NCI-H526 (cell line): ENCODE results near the gene EYS.

ENCODE experiments used
- DNase-seq, 2 experiments: peaks; one replicate each; lab custom pipeline; 2025; lab: John Stamatoyannopoulos, UW

The EYS gene

DNA sequence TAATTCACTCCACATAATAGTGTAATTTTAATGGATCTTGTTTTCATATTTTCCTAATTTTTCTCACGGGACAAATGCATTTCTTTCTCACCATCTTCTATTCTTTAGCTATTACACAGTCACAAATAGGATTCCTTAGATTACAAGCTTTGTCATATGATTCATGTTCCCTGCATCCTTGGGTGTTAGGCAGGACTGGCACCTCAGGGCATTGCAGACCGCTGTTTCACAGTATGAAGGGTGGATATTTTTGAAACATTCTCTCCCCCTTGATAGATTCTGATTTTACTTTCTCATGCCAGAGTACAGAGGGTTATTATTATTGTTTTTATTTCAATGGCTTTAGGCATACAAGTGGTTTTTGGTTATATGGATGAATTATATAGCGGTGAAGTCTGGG, 1469.0 kb downstream of the EYS start:
- DNase-seq = no peak

DNA sequence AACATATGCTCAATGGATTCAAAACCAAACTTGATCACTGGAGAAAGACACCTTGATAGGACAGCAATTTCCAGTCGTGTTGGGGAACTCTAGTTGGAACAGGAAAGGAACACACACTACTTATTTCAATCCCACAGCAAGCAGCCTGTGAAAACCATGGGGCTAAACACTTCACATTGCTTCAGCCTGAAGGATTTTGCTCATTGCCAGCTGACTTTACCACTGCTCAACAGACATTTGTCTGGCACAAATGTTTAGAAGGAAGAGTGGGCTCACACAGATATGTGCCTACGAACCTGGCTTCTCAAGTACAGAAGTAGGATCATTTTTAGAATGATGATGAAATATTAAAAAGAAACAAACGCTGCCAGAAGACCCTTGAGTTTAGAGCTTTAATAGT, 1473.3 kb downstream of the EYS start:
- no peak for DNase-seq

DNA sequence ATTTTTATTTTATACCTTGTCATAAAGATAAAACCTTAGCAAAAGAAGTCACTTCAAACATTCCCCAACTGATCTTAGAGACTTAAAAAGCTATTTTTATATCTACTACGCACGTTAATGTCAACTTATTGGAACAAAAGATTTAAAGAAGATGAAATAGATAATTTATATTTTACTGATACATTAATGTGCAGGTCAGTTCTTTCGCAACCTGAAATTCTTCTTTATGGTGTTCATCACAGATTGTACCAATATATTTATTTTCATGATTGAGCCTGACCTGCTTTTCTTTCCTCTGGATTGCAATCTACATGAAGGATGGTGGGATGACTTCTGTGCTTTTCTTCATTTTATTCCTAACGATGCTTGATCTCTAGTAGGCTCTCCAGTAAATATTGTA, 1475.1 kb downstream of the EYS start:
- no peak for DNase-seq

DNA sequence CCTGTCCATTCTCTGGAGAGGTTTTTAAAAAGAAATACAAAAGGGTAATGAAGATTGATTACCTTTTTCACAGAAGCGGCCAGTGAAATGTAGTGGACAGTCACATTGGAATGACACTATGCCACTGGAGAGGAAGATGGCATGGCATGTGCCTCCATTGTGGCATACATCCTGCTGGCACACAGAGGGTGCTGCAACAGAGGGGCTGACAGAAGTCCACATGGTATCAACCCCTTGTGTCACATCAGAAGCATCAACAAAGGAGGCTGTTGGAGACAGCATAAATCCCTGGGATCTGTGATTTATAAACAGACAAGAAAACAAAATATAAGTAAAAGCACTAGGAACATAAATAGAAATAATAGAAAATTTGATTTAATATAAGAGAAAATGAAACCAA, 1476.5 kb downstream of the EYS start:
- no peak for DNase-seq

DNA sequence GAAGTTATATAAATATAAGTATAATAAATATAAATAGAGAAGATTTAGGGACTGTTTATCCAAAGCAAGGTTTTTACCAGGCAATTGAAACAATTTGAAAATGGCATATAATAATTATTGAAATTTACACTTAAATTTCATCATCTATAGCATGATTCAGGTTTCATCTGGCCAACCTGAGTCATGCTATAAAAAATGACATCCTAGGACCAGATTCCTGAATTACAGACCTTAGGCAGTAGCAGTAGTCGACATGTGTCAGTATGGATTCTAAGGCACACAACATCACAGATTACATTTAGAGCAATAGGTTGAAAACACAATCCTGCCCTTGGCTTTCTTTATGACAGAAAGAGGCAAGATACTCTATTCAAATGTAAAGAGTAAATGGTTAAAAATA, 1479.2 kb downstream of the EYS start:
- no peak for DNase-seq

DNA sequence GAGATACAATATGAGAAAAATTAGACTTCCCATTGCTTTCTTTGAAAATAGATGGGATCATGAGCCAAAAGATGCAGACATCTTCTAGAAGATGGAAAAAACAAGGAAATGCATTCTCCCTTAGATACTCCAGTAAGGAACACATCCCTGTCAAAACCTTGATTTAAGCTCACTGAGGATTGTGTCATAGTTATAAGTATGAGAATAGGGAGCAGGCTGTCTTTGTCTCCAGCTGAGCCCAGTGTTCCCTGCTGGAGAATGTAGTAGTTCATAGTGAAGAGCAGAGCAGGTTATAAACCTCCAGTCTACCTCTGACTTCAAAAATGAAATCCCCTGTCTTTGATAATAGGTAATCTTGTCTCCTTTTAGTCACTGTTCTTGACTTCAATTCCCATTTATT, 1481.5 kb downstream of the EYS start:
- DNase-seq = no peak

DNA sequence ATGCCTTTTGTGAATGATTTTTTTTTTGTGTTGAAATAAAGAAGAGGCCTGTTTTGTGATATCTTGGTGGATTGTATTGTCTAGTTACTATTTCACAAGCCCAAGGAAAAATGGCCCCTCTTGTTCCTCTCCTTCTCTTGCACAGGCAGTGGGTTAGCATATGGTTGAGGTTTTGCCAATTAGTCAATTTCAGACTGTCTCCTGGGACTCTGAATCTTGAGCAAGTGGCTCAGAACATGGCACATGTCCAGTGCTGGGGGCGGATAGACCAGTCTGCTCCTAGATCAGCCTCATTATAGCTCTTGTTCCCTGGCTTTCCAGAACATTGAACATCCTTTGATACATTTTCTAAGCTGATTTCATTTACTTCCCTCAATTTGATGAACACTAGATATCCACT, 1482.2 kb downstream of the EYS start:
- no peak for DNase-seq

DNA sequence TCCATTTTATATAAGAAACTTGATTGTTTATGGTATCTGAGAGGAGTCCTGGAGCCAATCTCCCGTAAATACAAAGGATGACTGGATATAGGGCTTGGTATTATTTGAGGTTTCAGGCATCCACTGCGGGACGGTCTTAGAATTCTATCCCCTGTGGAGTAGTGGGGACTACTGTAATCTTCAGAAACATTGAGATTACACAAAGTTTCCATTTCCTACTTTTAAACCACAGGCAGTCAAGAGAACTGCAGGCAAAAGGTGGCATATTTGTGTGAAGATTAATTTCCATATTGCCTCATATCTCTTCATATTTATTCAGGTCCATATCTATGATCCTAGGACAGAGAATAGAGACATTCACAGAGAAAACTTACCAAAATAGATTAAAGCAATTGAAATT, 1485.2 kb downstream of the EYS start:
- no peak for DNase-seq

DNA sequence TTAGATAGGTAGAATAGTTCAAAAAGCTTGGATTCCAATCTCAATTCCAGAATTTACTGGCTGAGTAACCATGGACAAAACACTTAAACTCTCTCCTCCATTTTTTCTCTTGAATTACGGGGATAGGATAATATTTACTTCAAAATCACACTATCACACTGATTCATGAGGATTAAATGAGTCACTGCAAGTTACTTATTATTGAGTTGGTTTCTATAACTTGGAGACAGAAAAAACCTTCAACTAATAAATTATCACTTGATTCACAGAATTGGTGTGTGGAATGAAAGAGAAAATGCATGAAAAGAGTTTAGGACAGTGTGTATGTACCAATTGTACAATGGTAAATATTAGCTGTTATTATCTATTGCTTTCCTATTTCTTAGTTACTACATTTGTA, 1486.2 kb downstream of the EYS start:
- DNase-seq = no peak

DNA sequence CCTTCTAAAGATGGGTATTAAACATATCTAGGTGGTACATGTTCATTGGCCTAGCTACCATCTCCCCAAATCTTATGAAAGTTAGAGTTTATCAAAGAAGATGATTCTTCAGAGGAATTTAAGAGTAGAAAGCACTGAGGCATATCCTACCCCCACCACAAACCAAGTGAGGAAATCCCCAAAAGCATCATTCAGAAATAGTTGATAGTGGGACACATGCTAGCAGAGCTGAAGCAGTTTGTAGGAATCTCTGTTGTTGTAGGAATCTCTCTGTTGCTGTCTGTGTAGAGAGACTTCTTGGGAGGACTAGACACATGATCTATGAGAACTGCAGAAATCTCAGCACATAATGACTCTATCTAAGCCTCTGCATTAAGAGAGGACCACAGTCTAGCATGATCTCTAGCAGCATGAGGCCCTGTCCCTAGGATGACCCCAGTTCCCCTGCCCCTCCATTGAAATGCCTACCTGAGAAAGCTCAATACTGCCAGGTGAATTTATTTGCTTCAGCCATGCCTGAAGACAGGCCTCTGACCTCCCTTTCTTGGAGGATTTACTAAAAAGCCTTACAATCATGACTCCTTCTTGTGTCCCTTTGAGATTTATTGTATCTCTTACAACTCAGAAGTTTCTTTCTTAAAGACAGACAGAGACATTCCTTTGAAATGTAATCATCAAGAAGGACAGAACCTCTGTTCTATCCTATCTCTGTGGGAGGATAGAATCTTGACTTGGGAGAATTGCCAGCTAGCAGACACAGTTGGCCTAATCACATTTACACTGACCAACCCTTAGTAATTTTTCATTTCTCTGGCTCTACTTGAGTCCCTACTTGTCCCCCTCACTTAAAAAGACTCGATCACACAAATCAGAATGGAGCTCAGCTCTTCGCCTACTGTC, 1489.1 kb downstream of the EYS start:
- DNase-seq = no peak

DNA sequence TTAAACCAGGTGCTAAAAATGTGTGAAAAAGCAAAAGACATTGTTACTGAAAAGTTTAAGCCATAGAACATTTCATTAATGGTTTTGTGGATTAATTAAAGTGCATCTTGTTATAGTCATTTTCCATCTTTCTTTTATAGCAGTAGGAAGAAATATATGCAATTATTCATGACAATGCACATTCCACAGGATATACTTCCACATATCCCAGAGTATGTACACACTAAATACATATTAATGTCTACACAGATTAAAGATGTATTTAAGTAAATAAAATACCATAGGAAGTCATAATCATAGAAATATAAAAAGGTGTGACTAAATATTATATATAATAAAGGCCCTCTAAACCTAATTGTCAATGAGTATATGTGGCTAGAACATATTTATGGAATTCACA, 1492.7 kb downstream of the EYS start:
- DNase-seq = no peak

DNA sequence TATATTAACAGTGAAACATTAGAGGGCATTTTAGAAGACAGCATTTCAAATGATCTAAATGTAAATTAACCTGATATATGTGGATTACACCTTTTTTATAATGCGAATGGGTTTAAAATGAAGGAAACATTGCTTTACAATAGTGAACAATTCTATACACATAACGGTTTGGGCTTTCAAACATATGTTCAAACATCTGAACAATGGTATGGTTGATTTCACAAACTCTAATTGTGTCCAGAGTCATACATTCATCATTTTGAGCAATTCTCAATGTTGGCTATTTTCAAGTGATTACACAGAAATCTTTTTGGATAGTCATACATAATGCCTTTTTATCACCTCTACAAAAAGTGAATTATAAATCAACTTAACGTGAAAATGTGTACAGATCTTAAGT, 1493.3 kb downstream of the EYS start:
- no peak for DNase-seq

DNA sequence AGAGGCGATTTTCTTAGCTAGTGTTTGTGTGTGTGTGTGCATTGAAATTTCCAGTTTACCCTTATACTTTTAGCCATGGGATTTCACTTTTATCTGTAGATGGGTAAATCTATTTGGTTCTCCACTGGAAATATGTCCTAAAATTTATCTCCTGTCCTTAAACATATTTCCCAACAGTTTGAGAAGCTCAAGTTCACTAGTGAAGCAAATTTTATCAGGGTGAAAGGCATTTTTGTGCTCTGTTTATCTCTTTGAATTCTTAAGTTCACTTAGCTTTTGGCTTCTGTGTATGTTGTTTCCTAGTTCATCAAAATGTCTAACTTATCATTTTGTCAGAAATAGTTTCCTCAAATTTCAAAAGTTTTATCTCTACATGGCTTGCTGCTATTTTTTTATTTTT, 1509.8 kb downstream of the EYS start:
- no peak for DNase-seq

DNA sequence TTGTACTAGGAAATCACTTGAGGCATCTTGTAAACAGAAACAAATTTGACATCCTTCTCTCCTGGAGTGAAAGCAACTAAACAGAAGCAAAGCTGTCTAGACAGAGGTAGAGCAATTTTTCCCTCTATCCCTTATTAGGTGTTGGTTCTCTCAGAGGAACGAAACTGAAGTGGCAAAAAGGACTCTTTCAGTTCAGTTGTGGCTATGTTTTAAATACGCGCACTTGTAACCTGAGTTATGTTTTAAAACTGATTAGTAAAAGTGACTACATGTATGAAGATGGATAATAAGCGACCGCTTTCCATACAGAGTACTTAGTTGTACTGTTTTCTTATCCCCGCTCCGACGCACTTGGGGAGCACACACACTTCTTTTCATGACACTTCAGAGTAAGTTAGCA, 1520.4 kb downstream of the EYS start:
- no peak for DNase-seq

DNA sequence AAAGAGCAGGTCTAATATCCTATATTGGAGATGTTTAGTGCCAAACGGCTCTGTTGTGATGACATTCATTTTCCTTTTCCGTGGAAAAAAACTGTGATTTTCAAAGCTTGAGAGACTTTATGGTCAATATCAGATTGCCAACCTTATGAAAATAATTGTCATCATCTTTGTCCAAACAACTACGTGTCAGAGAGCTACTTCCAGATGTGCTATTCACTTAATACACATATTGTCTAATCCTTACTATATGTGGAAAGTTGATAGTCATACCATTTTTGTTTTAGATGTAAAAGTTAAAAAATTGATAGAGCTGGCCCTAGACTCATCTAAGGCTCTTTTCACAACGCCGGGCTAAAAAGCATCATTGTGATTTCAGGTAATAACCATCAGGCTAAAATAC, 1521.4 kb downstream of the EYS start:
- DNase-seq = no peak

DNA sequence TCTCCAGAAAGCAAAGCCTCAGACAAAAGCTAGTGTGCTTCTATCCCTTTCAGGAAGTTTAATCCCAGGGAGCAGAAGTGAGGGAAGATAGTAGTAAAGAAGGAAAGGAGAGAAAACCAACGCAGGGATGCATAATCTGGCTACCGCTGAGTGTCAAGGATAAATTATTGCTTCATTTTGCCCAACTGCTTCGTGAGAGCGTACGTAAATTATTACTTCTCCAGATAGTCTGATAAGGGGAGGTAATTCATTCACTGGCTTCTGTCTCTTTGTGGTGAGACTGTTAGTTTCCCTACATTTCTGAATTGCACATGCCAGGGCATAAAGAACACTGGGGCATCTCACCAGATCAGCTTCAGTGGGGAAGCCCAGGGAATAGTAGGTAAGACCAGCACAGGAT, 1531.7 kb downstream of the EYS start:
- DNase-seq = no peak

DNA sequence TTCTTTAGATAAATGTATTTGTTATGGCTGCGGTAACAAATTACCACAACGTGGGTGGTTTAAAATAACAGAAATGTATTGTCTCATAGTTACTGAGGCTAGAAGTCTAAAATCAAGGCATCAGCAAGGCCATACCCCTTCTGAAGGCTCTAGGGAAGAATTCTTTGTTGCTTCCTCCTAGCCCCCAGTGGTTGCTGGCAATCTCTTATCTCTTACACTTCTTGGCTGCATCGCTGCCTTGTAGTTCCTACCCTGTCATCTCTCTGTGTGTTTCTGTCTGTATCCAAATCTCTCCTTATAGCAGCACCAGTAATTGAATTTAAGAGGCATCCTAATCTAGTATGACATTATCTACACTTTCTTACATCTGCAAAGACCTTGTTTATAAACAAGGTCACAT, 1536.7 kb downstream of the EYS start:
- DNase-seq = no peak

DNA sequence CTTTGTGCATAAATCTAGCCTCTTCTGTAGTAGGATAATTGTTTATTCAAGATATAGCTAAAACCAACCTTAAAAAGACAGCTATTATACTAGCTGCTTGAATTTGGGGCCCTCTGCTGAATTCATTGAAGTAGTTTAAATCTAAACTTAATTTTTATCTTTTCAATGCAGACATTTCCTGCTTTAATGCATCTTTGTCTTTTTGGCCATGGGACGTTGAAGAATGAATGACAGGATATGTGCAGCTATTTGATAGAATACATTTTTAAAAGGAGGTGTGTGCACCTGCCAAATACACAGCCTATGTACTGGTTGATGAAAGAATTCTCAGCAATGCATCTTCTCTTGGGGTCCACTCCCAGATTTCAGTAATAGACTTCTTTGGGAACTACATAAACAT, 1546.5 kb downstream of the EYS start:
- DNase-seq = no peak

DNA sequence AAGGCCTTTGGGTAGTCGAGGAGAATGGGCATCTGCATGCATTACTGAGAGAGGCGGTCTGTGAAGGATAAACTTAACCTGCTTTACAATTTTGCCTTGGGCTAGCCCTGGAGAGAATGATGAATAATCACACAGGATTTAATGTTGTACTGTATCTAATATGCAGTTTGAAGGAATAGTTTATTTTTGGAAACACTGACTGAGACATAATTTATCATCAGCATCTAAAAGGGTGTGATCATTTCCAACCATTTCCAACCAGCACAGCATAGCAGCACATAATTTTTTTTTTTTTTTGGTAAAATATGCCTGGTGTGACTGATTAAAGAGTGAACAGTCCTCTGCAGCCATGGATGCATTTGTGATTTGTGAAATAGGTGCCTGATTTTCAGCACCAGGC, 1552.0 kb downstream of the EYS start:
- DNase-seq = no peak

DNA sequence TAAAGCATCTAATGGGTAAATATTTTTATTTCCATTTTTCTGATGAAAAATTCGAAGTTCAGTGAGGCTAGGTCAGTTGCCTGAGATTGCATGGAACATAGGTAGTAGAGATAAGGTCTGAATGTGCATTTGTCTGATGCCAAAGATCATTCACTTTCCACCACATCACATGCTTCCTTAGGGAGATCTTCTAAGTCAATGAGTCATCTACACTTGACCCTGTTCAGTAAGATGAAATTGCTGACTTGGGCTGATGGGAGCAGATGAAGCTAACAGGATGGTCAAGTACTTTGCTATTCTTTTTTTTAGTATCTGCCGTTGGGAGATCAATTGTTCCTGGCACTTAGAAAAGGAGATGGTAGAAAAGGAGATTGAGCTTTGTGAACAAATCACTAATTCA, 1560.2 kb downstream of the EYS start:
- DNase-seq = no peak

DNA sequence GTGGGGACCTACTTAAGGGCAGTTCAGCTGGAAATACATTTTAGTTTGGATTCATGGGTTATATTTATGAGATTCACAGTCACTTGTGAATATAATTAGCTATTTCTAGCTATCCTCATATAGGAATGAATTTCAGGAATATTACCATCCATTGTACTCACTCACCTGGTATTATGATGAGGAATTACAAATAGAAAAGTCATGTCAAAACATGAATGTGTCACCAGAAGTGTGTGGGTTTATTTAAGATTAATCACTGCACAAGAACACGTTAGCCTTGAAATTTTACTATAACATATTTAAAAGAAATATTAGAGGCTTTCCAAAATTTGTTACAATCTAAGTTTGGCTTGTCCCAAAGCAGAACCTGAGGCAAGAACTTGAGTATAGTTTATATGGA, 1560.9 kb downstream of the EYS start:
- no peak for DNase-seq

DNA sequence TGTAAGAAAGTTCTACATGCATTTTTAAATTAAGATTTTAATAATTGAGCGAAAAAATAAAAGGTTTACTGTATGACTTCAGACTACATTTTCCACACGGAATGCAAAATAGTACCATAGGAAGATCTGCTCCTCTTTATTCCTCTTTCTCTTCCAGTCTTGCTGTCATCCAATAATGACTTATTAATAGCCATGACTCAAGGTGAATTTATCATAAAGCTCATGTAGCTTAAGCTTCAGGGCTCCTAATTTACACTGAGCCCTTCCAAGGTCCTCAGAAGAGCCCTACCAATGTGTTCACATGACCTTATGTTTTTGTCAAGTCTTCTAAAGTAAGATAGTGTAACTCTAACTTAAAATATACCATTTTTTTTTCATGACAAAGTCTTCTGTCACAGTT, 1561.4 kb downstream of the EYS start:
- DNase-seq = no peak

DNA sequence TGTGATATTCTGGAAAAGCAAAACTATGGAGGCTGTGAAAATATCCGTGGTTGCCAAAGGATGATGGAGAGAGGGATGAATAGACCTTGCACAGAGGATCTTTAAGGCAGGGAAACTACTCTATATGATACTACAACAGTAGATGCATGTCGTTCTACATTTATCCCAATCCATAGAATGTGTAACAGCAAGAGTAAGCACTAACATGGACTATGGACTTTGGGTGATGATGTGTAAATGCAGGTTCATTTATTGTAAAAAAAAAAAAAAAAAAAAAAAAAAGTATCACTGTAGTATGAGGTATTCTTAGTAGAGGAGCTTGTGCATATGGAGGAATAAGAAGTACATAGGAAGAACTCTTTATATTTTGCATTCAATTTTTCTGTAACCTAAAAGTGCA, 1563.9 kb downstream of the EYS start:
- DNase-seq = no peak

DNA sequence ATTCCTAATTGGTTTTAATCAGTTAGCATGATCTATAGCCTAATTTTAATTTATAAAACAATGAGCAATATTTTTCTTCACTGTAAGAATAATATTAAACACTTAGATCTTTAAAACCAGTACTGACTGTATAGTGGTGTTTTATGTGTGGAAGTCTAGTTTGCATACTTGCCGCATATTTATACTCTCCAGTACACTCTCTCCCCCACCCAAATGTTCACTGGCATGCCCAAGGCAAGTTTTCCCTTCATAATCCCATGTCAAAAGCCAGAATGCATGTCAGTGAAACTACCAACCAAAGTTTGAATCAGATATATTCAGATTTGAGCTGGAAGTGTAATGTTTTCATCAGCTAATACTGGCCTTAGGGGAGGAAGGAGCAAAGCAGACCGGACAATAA, 1565.3 kb downstream of the EYS start:
- DNase-seq = no peak
